HG02981 (cell line): ENCODE data around the gene TMEM248.
"Not testable (repeated sequence)": the region's sequence is repeated elsewhere in the genome, so short reads cannot be mapped to it uniquely, and the experiment has no call there.

Experiments used
- ATAC-seq: cut with Tn5 transposase; IDR thresholded peaks from one replicate; pipeline ENCODE4 v1.9.1; 2021; ENCODE audit warnings: mild to moderate bottlenecking, moderate library complexity; ENCODE audit not compliant: unreplicated experiment

Gene TMEM248

GRCh38 chr7:66907731-66908130 lies 13.3 kb upstream of the TMEM248 start:
- ATAC-seq = no peak

GRCh38 chr7:66908598-66908997 lies 12.4 kb upstream of the TMEM248 start:
- not testable (repeated sequence) for ATAC-seq

- no peak for ATAC-seq
These were observed 10.2 kb upstream of the TMEM248 start for GRCh38 chr7:66910789-66911188.

- not testable (repeated sequence) for ATAC-seq
These were observed 9.8 kb upstream of the TMEM248 start for GRCh38 chr7:66911191-66911590.

GRCh38 chr7:66912195-66912594 lies 8.8 kb upstream of the TMEM248 start:
- ATAC-seq = no peak

DNA sequence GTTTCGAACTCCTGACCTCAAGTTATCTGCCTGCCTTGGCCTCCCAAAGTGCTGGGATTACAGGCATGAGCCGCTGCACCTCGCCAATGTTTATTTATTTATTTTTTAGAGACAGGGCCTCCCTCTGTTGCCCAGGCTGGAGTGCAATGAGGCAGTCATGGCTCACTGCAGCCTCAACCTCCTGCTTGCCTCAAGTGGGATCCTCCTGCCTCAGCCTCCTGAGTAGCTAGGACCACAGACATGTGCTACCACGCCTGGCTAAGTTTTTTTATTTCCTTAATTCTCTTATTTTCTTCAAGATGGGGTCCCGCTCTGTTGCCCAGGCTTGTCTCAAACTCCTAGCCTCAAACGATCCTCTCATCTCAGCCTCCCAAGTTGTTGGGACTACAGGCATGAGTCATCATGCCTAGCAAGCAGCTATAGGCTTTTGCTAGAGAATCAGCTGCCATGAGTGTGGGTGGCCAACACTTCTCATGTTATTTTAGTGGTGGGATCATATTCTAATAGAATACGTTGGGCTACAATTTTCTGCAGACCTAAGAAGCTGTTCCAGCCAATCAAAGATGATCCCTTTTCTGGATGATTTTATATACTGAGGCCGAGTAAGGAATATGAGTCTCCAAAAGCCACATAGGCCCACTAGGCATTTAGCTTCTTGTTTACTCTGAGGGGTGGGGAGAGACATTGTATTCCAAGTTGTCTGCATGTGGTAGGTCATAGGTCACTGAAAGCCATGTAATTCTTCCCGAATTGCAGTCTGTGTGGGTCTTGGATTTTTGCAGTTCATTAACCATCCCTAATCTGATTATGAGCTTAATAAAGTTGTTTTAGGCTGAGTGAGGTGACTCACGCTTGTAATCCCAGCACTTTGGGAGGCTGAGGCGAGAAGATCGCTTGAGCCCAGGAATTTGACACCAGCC lies 7.6 kb upstream of the TMEM248 start:
- no peak for ATAC-seq

GRCh38 chr7:66917904-66918303 lies 3.1 kb upstream of the TMEM248 start:
- not testable (repeated sequence) for ATAC-seq

DNA sequence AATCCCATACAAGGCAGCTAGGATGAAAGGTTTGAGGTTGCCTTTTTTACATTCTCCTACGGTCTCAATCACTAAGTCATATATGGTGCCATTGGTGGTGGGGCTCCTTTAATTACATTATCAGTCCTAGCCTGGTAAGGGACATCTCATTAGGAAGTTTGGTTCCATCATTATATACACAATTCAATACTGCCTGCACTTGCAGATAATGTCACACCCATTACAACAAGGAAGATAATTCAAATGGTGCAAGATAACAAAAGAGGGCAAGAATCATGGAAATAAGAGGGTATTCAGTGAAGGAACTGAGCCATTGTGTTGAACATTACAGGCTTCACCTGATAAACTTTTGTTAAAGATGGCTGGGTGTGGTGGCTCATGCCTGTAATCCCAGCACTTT lies 1.7 kb upstream of the TMEM248 start:
- no peak for ATAC-seq

- no peak for ATAC-seq
These were observed 1.3 kb upstream of the TMEM248 start for GRCh38 chr7:66919704-66920103.

DNA sequence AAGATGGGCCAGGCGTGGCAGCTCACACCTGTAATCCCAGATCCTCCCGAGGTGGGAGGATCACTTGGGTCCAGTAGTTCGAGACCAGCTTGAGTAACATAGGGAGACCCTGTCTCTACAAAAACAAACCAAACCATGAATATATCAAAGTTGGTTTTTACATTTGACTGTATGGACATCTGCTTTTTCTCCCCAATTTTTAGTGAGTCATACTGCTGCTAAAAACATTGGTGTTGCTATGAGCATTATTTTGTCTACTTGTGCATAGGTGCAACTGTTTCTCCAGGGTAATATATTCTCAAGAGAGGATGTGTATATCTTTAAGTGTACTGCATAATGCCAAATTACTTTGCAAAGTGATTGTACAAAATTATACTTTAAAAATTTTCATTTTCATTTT lies 769 bp upstream of the TMEM248 start:
- ATAC-seq = no peak

DNA sequence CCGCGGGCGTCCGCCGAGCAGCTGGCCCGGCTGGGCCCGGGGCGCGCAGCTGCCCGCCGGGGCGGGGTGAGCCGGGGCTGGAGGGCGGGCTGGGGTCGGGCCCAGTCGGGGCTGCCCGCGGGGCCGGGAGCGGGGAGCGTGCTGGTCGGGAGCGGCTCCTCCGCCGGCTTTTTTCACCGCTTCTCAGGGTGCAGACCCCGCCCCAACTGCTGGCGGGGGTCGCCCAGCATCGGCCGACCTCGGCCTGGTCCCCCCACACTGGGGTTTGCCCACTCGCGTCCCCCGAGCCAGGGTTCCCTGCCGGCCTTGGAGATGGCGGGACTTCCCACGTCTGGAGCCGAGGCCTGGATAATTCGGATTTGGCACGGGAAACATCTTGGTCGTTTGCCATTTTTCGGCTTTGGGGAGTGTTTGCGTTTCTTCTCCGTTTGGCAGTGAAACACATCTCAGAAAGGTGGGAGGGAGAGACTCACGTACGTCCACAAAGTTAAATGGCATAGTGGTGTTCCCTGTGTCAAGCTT lies 432 bp downstream of the TMEM248 start:
- ATAC-seq = peak; percentile 4

DNA sequence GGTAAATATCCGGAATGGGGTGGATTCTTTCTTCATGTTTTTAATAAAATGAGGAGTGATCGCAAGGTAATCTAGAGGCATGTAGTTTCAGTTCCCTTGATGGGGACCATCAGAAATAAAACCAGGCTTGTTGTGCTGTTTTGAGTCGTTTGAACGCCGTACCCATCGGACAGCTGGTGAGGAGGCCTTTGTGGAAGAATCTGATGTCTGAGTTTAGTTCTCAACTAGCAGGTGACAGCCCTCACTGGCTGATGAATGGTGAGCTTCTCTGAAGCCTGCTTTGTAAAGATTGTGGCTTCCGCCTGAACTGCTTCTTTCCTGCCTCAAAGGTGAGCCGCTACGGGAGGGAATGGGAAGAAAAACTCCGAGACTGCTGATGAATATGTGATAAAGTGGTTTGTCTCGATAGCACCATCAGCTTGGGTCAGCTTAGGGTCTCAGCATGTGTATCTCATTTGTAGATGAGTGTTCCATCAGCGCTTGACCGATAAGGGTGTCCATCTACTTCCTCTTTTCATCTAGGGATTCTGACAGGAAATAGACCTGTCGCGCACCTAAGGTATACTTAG lies 977 bp downstream of the TMEM248 start:
- ATAC-seq = peak; percentile 27

GRCh38 chr7:66925255-66925654 lies 4.2 kb downstream of the TMEM248 start:
- ATAC-seq = no peak

DNA sequence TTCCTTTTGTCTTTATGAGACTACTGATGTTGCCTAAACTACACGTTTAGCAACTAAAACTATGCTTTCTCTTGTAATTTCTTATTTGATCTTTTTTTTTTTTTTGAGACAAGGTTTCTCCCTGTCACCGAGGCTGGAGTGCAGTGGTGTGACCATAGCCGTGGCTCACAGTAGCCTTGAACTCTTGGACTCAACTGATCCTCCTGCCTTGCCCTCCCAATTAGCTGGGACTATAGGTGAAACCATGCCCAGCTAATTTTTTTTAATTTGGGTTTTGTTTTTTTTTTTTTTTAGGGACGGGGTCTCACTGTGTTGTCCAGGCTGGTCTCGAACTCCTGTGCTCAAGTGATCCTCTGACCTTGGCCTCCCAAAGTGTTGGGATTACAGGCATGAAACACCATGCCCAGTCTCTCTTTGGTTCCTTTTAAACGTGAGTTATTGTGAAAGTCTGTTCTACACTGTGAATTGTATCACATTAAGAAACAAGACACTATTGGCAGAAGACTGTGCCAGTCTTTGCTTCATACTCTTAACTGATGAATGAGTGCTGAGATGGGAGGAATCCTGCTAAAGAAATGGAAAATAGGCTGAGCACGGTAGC lies 6.4 kb downstream of the TMEM248 start:
- no peak for ATAC-seq

GRCh38 chr7:66928388-66928787 lies 7.4 kb downstream of the TMEM248 start:
- no peak for ATAC-seq

DNA sequence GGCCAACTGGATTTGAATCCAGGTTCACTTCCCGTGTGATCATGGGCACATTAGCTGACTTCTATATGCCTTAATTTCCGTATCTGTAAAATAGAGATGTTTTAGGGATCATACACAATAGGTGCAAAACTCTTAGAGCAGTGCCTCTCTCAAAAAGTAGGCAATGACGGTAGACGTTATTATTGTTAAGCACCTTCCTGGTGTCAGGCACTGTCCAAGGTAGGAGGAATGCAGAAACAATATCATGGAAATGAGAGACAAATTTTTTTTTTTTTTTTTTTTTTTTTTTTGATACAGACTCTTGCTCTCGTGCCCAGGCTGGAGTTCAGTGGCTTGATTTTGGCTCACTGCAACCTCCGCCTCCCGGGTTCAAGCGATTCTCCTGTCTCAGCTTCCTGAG lies 8.1 kb downstream of the TMEM248 start:
- ATAC-seq = no peak

- ATAC-seq = no peak
These were observed 8.9 kb downstream of the TMEM248 start for GRCh38 chr7:66929935-66930334.

DNA sequence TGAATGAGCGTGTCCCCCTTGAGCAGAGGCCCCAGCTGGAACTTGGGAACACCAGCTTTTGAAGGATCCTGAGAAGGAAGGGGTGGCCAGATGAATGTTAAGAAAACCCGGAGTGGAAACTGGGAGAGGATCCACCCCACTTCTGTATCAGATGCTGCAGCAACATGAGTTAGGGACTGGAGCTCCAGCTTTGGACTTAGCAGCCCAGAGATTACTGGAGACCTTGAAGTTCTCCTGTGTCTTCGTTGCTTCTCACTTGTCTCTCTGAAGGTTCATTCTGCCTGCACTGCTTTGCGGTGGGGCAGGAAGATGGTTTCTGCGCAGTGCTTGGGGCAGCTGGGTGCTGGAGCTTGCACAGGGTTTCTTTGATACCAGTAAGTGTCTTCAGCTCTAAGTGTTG lies 9.3 kb downstream of the TMEM248 start:
- no peak for ATAC-seq

- ATAC-seq = no peak
These were observed 12.4 kb downstream of the TMEM248 start for GRCh38 chr7:66933469-66933868.

GRCh38 chr7:66937940-66938339 lies 16.9 kb downstream of the TMEM248 start:
- no peak for ATAC-seq

DNA sequence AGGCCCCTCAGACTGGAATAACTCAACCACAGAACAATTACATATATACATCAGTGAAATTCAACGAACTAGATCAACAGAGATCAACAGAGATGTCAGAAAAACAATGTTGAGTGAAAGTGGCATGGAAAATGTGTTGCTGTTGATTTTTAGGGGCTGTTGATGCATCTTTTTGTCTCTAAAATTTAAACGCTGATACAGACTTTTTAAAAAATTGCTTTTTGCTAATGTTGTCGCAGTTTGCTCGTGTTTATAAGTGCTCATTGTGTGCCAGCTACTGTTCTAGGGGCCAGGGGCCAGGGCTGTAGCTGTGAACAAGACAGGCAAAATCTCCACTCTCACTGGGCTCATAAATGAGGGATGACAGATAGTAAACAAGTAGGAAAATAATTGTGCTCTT lies 18.3 kb downstream of the TMEM248 start:
- no peak for ATAC-seq

GRCh38 chr7:66946545-66946944 lies 25.5 kb downstream of the TMEM248 start:
- no peak for ATAC-seq
